Naive thymus-derived CD8-positive, alpha-beta T cell (primary cell): ENCODE results near the gene COL11A2. TPM values are rescaled to one million over a fixed set of nuclear protein-coding genes. Genes with fewer than 3 reads are reported as not detected.
"Not testable (repeated sequence)": the region's sequence is repeated elsewhere in the genome, so short reads cannot be mapped to it uniquely, and the experiment has no call there.

ENCODE experiments used
- ATAC-seq, 2 donors: fragments of 150-1000 bp; cut with Tn5 transposase in 1 of 2; sonication (Bioruptor Pico), chemical (Tn5 transposase) in 1 of 2; 1 replicate in 1 of 2; 2 replicates in 1 of 2; pipeline ENCODE4 v1.10.0; 2021; ENCODE audit warnings: mild to moderate bottlenecking in 2 of 2, moderate library complexity in 2 of 2
- POLR2A ChIA-PET: fragments of 350-600 bp; sonication (Branson Sonifier 250); formaldehyde crosslinking; loops from one replicate; lab custom pipeline; 2021; ENCODE audit warnings: antibody characterized with exemption; lab: Charles Lee
- DNase-seq, 10 donors: peaks; one replicate each; pipeline versions ENCODE4 v3.0.0 to v3.0.0-alpha.2; 2020 to 2022
- H3K27ac Mint-ChIP-seq, 10 donors: one replicate each; pipeline ENCODE4 v1.8.0; 2020 to 2022; ENCODE audit warnings: mild to moderate bottlenecking in 10 of 10, mixed read lengths in 10 of 10, moderate library complexity in 4 of 10, inconsistent platforms in 1 of 10
- H3K27me3 Mint-ChIP-seq, 5 donors: one replicate each; pipeline ENCODE4 v1.8.0; 2021 to 2022; ENCODE audit warnings: mixed read lengths in 5 of 5
- H3K36me3 Mint-ChIP-seq, 3 donors: one replicate each; pipeline ENCODE4 v1.8.0; 2020 to 2022; ENCODE audit warnings: mixed read lengths in 3 of 3, mild to moderate bottlenecking in 2 of 3, inconsistent platforms in 1 of 3
- H3K4me1 Mint-ChIP-seq, 4 donors: one replicate each; pipeline ENCODE4 v1.8.0; 2021 to 2022; ENCODE audit warnings: mixed read lengths in 4 of 4
- H3K4me3 Mint-ChIP-seq, 10 donors: one replicate each; pipeline ENCODE4 v1.8.0; 2020 to 2022; ENCODE audit warnings: mild to moderate bottlenecking in 10 of 10, mixed read lengths in 10 of 10, moderate library complexity in 6 of 10, inconsistent platforms in 1 of 10
- H3K9me3 Mint-ChIP-seq, 9 donors: one replicate each; pipeline ENCODE4 v1.8.0; 2020 to 2022; ENCODE audit warnings: mixed read lengths in 9 of 9, mild to moderate bottlenecking in 3 of 9, inconsistent platforms in 1 of 9, moderate library complexity in 1 of 9
- polyA plus RNA-seq, 3 donors: library from polyadenylated mRNA; unstranded; fragments of 300-500 nt; fragmentation: Illumina TruSeq; gene quantifications; one replicate each; pipeline ENCODE4 v1.2.3, GENCODE V29; 2021
- total RNA-seq, 8 experiments: library from RNA in 2 of 8; stranded (reverse) in 2 of 8; gene quantifications; one replicate each; pipeline ENCODE4 v1.2.3 and lab custom pipeline; 2021 to 2026

Gene COL11A2
- total and polyA plus RNA-seq, 5 experiments from 2014 or later: 0.08 to 8.0 (median 0.48) TPM

DNA sequence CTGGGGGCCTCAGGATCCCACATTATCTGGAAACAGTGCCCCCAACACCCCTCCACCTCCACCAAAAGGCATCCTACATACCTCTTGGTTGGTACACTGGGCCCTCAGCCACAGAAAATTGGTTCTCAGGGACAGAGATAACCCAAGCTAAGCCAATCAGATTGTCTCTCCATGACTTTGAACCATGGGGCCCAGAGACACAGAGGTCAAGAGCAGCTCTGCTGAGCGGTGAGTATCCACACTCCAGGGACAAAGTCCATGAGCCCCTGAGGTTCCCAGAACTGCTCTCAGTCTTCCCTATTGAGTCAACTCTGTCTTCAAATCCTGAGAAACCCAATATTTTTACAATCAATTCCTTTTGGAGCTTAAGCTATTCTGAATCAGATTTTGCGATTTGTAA lies 35.3 kb downstream of the COL11A2 start:
- Mint-ChIP-seq H3K4me3 (no peak overlapping the region), H3K27ac (no peak overlapping the region), H3K27me3 (peaks cover 0 to 11% (median 8%) of the 10 kb centered on the region in 5 donors), H3K36me3 (peaks cover 0 to 9% (median 7%) of the 10 kb centered on the region in 3 donors), H3K9me3 (peaks cover 0 to 18% (median 6%) of the 10 kb centered on the region in 9 donors), H3K4me1 (peaks cover 5 to 10% (median 9%) of the 10 kb centered on the region in 4 donors)
- DNase-seq (no peak), ATAC-seq (no peak)
- POLR2A ChIA-PET: interaction anchor here (0.6 to 1.2 kb wide), 3 partner anchors 42 to 1759 kb away, joined by 3 to 5 read pairs (median 3); no protein-coding TSS in a partner anchor

- no peak for ATAC-seq
Observed at GRCh38 chr6:33156561-33156960, 35.7 kb downstream of the COL11A2 start.

GRCh38 chr6:33154349-33154748 lies 37.9 kb downstream of the COL11A2 start:
- ATAC-seq: no peak
- no peak for DNase-seq
- H3K9me3 Mint-ChIP-seq: peaks cover 0 to 23% (median 10%) of the 10 kb centered on the region in 9 donors
- peaks cover 0 to 22% (median 8%) of the 10 kb centered on the region in 5 donors for H3K27me3 Mint-ChIP-seq
- H3K36me3 Mint-ChIP-seq: peaks cover 0 to 12% (median 10%) of the 10 kb centered on the region in 3 donors
- H3K4me3 Mint-ChIP-seq: no peak overlapping the region
- H3K4me1 Mint-ChIP-seq: no peaks in the 10 kb centered on the region
- H3K27ac Mint-ChIP-seq: no peak overlapping the region
- POLR2A ChIA-PET: interaction anchor here (0.6 to 0.8 kb wide), 3 partner anchors 54 to 1051 kb away, joined by 3 to 10 read pairs (median 3); partner anchors contain the start of gene RING1

More at GRCh38 chr6:33156561-33156960, 35.7 kb downstream of the COL11A2 start:
- H3K4me3 Mint-ChIP-seq: no peak overlapping the region
- peaks cover 0 to 12% (median 10%) of the 10 kb centered on the region in 3 donors for H3K36me3 Mint-ChIP-seq
- peaks cover 5 to 6% (median 5%) of the 10 kb centered on the region in 4 donors for H3K4me1 Mint-ChIP-seq
- DNase-seq: no peak
- no peak overlapping the region for H3K27ac Mint-ChIP-seq
- POLR2A ChIA-PET: interaction anchor here (0.7 to 0.9 kb wide), 2 partner anchors 31 to 52 kb away, joined by 3 read pairs; no protein-coding TSS in a partner anchor
- H3K27me3 Mint-ChIP-seq: peaks cover 0 to 11% (median 8%) of the 10 kb centered on the region in 5 donors
- peaks cover 0 to 23% (median 8%) of the 10 kb centered on the region in 9 donors for H3K9me3 Mint-ChIP-seq

DNA sequence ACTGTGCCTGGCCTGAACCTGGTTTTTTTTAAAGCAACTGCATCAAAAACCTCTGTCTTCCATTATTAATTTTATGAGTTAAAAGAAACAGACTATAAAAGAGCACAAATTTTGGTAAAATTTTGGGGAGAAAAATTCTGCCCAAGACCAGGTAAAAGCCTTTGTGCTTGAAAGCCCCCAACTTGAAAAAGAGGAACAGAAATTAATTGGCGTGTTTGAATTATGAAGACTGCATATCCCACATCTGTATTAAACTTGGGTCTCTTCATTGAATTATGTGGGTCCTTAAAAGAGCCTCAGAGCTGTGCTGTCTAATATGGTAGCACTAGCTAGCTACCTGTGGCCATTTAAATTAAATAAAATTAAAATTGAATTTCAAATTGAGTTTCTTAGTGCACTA lies 41.2 kb downstream of the COL11A2 start:
- H3K4me3 Mint-ChIP-seq: no peak overlapping the region
- peaks cover 0 to 25% (median 10%) of the 10 kb centered on the region in 5 donors for H3K27me3 Mint-ChIP-seq
- POLR2A ChIA-PET: interaction anchor here (0.6 kb wide), 1 partner anchor 184 kb away, joined by 3 read pairs; no protein-coding TSS in a partner anchor
- no peak for ATAC-seq
- H3K27ac Mint-ChIP-seq: no peak overlapping the region
- peaks cover 0 to 23% (median 10%) of the 10 kb centered on the region in 9 donors for H3K9me3 Mint-ChIP-seq
- peaks cover 0 to 12% (median 10%) of the 10 kb centered on the region in 3 donors for H3K36me3 Mint-ChIP-seq
- no peak for DNase-seq
- peaks cover 0 to 3% (median 0%) of the 10 kb centered on the region in 4 donors for H3K4me1 Mint-ChIP-seq

GRCh38 chr6:33150560-33150959 lies 41.7 kb downstream of the COL11A2 start:
- H3K27ac Mint-ChIP-seq, ATAC-seq, DNase-seq, H3K4me3 Mint-ChIP-seq, H3K4me1 Mint-ChIP-seq, POLR2A ChIA-PET: not testable (repeated sequence)
- Mint-ChIP-seq H3K9me3 (peaks cover 0 to 23% (median 10%) of the 10 kb centered on the region in 9 donors), H3K27me3 (peaks cover 0 to 25% (median 12%) of the 10 kb centered on the region in 5 donors), H3K36me3 (peaks cover 0 to 12% (median 10%) of the 10 kb centered on the region in 3 donors)

DNA sequence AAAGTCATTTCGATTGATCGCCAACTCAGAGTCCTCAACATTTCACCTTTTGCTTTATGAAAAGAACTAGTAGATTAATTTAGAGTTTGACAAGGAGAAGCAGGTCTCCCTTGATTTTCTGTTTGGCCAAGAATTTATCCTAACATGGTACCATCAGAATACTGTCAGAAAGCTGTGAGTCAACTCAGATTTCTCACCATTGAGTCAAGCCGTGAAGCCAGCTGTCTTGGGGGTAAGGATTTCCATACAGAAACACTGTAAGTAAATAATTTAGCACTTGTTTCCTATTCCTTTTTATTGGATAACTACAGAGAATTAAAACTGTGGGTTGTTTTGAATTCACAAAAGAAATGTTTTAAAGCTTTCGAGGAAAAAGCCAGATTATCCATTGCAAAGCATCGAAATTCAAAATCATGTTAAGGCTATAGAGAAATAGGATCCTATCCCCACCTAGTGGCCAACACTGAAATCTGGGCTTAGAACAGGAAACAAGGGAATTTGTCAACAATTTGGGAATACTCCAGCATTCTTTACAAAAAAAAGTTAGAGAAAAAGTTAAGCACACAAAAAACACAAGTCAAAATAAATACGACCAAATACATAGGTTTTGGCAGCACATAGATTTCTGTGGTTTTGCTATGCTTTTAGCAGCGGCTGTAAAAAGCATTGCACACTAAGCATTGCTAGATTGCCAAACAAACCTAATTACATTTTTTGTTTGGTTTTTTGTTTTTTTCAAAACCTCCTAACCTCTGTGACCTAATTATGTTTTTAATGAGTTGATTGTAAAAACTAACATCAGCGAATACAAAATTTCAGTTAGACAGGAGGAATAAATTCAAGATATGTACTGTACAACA lies 44.2 kb downstream of the COL11A2 start:
- no peak for ATAC-seq
- H3K27ac Mint-ChIP-seq: no peak overlapping the region
- peak in 2 of 10 donors; percentile 17 to 30 for DNase-seq
- peaks cover 0 to 19% (median 10%) of the 10 kb centered on the region in 9 donors for H3K9me3 Mint-ChIP-seq
- H3K4me3 Mint-ChIP-seq: no peak overlapping the region
- H3K27me3 Mint-ChIP-seq: peaks cover 3 to 21% (median 6%) of the 10 kb centered on the region in 5 donors
- peaks cover 3 to 10% (median 3%) of the 10 kb centered on the region in 4 donors for H3K4me1 Mint-ChIP-seq
- peaks cover 0 to 12% (median 10%) of the 10 kb centered on the region in 3 donors for H3K36me3 Mint-ChIP-seq
- POLR2A ChIA-PET: no interaction called here

- Mint-ChIP-seq H3K4me3 (no peak overlapping the region), H3K27ac (no peak overlapping the region), H3K36me3 (no peaks in the 10 kb centered on the region), H3K27me3 (peaks cover 13 to 34% (median 19%) of the 10 kb centered on the region in 5 donors), H3K4me1 (peaks cover 5 to 12% (median 8%) of the 10 kb centered on the region in 4 donors), H3K9me3 (no peaks in the 10 kb centered on the region)
- POLR2A ChIA-PET: no interaction called here
- ATAC-seq: no peak
- no peak for DNase-seq
Observed at GRCh38 chr6:33144373-33144772, 47.9 kb downstream of the COL11A2 start.

DNA sequence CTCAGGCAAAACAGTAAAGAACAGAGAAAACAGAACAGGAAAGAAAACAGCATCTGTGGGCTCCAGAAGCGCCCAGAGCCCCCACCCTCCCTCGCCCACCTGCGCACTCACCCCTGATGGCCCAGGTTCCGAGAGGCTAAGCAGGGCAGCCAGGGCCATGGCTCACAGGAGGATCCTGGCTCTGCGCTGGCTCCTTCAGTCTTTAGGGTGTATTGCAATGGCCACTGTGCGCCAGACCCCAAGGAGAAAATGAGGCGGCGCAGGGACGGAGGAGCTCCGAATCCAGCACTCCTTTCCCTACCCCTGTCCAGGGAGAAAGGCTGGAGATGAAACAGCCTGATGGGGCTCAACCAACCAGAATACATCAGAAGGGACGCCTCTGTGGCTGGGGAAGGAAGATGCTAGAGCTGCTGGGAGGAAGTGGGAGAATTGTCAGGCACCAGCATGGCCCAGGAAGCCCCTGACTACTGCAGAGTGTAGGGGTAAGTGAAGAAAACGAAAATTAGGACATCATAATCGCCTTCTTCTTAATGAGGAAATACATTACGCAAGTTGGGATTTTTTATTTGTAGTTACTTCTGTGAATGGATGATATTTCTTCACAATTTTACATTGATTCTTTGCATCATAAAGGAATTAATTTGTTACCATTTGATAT lies 49.0 kb downstream of the COL11A2 start:
- Mint-ChIP-seq H3K4me3 (no peak overlapping the region), H3K9me3 (no peaks in the 10 kb centered on the region), H3K36me3 (no peaks in the 10 kb centered on the region), H3K27ac (peak overlapping the region in 1 of 10 donors; percentile 67), H3K4me1 (peaks cover 5 to 12% (median 8%) of the 10 kb centered on the region in 4 donors), H3K27me3 (peaks cover 13 to 24% (median 19%) of the 10 kb centered on the region in 5 donors)
- no peak for DNase-seq
- ATAC-seq: peak in 1 of 2 donors; percentile 36
- POLR2A ChIA-PET: no interaction called here

DNA sequence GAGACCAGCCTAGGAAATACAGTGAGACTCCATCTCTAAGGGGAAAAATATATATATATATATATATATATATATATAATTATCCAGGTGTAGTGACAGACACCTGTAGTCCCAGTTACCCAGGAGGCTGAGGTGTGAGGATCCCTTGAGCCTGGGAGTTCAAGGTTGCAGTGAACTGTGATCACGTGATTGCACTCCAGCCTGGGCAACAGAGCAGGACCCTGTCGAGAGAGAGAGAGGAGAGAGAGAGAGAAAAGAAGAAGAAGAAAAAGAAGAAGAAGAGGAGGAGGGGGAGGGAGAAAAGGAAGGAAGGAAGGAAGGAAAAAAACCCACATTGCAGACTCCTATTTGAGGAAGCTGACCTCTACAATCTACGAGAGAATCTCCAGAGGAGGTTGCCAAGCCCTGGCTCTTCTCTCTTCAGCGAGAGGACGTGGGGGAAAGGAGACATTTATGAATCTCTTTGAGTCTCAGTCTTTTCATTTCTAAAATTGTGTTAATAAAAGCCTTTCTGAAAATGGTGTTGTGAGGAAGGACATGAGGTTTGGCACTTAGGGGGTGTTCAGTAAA lies 49.7 kb downstream of the COL11A2 start:
- H3K27ac Mint-ChIP-seq: peak overlapping the region in 1 of 10 donors; percentile 67
- no peaks in the 10 kb centered on the region for H3K9me3 Mint-ChIP-seq
- POLR2A ChIA-PET: no interaction called here
- peak overlapping the region in 1 of 10 donors; percentile 12 for H3K4me3 Mint-ChIP-seq
- H3K36me3 Mint-ChIP-seq: no peaks in the 10 kb centered on the region
- peaks cover 2 to 12% (median 8%) of the 10 kb centered on the region in 4 donors for H3K4me1 Mint-ChIP-seq
- ATAC-seq: no peak
- no peak for DNase-seq
- H3K27me3 Mint-ChIP-seq: peaks cover 12 to 24% (median 20%) of the 10 kb centered on the region in 5 donors

DNA sequence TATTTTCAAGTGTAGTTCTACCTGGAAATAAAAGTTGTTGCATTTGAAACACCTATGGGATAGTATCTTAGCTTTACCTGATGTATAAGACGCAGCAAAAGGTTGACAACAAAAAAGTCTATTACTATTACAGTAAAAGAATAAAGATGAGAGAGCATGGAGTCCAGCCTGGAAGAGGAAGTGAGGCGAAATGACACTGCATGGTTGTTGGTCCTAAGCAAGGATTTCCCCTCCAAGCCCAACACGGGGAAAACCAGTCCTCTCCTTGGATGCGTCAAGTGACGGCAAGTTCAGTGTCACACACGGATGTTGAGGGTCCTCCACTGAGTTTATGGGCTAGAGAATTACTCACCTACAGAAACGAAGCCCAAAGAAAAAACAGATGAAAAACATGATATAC lies 51.7 kb downstream of the COL11A2 start:
- ATAC-seq: no peak
- DNase-seq: no peak
- Mint-ChIP-seq H3K9me3 (no peaks in the 10 kb centered on the region), H3K4me1 (peaks cover 2 to 12% (median 8%) of the 10 kb centered on the region in 4 donors), H3K4me3 (no peak overlapping the region), H3K27ac (no peak overlapping the region), H3K27me3 (peaks cover 12 to 26% (median 20%) of the 10 kb centered on the region in 5 donors), H3K36me3 (no peaks in the 10 kb centered on the region)
- POLR2A ChIA-PET: no interaction called here

DNA sequence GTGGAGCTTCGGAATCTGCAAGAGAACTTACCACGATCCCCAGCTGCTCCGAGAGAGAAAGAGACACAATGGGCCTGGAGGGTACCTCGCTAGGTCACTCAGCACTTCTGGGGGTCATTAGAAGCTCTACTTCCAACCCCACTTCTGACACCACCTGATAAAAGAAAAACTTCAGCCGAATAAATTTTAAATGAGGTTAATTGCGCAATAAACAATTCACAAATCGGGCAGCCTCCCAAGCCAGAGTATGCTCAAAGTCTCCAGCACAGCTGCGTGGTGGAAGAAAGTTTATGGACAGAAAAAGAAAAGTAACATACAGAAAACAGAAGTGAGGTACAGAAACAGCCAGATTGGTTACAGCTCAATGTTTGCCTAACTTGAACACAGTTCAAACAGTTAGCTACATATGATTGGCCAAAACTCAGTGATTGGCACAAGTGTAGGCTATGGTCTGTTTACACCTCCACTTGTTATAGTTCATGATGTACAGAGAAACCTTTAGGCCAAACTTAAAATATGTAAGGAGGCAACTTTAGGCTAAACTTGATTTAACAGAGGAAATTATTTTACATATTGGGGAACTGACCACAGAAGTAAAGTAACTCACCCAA lies 52.6 kb downstream of the COL11A2 start:
- H3K27me3 Mint-ChIP-seq: peaks cover 12 to 30% (median 20%) of the 10 kb centered on the region in 5 donors

More for the DNA sequence above, 52.6 kb downstream of the COL11A2 start:
- ATAC-seq (no peak), DNase-seq (no peak)
- no peak overlapping the region for H3K27ac Mint-ChIP-seq
- peaks cover 2 to 12% (median 8%) of the 10 kb centered on the region in 4 donors for H3K4me1 Mint-ChIP-seq
- POLR2A ChIA-PET: no interaction called here
- H3K9me3 Mint-ChIP-seq: no peaks in the 10 kb centered on the region
- H3K4me3 Mint-ChIP-seq: no peak overlapping the region
- H3K36me3 Mint-ChIP-seq: no peaks in the 10 kb centered on the region
